ENCODE results near the gene LIN7A.

DNA sequence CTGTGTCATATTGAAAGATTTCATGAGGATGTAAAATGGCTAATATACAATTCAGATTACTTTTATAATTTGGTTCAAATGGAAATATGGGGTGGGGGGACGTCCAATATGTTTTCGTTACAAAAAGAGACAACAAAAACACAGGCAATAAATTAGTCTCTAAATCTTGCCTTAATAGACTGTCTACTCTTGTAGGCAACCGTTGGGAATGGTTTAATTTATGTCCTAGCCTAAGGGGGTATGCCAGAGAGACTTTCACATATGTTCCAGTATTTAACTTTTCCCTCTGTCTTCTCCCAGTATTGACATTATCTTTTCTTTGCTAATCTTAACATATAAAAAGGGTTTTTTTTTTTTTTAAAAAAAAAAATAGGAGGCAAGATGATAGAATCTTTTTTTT lies 41.5 kb upstream of the LIN7A start:
- TF ChIP-seq, protein P1, sequence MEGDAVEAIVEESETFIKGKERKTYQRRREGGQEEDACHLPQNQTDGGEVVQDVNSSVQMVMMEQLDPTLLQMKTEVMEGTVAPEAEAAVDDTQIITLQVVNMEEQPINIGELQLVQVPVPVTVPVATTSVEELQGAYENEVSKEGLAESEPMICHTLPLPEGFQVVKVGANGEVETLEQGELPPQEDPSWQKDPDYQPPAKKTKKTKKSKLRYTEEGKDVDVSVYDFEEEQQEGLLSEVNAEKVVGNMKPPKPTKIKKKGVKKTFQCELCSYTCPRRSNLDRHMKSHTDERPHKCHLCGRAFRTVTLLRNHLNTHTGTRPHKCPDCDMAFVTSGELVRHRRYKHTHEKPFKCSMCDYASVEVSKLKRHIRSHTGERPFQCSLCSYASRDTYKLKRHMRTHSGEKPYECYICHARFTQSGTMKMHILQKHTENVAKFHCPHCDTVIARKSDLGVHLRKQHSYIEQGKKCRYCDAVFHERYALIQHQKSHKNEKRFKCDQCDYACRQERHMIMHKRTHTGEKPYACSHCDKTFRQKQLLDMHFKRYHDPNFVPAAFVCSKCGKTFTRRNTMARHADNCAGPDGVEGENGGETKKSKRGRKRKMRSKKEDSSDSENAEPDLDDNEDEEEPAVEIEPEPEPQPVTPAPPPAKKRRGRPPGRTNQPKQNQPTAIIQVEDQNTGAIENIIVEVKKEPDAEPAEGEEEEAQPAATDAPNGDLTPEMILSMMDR (IDR thresholded peaks at IDR 0.05), result no peak
- no peak for TF ChIP-seq POLR2AphosphoS5 (IDR thresholded peaks at IDR 0.05)

Data from upper lobe of left lung (tissue), 4 donors.